GM21367 (cell line): Measurements from ENCODE around the gene TRIM27.
"Not testable (repeated sequence)": the region's sequence is repeated elsewhere in the genome, so short reads cannot be mapped to it uniquely, and the experiment has no call there.

Source experiments
- ATAC-seq: cut with Tn5 transposase; IDR thresholded peaks from one replicate; pipeline ENCODE4 v1.9.1; 2021; ENCODE audit not compliant: unreplicated experiment

Gene TRIM27, protein sequence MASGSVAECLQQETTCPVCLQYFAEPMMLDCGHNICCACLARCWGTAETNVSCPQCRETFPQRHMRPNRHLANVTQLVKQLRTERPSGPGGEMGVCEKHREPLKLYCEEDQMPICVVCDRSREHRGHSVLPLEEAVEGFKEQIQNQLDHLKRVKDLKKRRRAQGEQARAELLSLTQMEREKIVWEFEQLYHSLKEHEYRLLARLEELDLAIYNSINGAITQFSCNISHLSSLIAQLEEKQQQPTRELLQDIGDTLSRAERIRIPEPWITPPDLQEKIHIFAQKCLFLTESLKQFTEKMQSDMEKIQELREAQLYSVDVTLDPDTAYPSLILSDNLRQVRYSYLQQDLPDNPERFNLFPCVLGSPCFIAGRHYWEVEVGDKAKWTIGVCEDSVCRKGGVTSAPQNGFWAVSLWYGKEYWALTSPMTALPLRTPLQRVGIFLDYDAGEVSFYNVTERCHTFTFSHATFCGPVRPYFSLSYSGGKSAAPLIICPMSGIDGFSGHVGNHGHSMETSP

DNA sequence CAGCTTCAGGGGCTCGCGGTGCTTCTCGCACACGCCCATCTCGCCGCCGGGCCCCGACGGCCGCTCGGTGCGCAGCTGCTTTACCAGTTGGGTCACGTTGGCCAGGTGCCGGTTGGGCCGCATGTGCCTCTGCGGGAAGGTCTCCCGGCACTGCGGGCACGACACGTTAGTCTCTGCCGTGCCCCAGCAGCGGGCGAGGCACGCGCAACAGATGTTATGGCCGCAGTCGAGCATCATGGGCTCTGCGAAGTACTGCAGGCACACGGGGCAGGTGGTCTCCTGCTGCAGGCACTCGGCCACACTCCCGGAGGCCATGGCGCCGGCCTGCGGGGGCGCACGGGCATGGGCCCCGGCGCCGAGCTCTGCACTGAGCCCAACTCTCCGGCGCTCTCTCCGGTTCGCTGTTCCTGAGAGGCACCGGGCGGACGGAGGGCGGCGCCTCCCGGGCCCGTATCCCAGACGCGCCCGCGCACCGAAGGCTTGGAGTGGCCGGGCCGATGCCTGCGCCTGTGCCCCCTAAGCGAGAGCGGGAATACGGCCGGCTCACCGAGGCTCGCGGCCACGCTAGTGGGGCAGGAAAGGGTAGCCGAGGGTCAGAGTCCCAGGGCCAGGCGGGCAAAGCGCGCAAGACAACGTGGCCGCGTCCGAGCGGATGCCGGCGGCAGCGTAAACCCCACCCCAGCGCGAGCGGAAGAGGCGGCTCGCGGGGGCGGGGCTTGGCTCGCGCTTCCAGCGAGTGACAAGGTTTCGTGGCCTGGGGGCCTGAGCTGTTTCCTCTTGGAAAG, at the start of gene TRIM27:
TSS of gene TRIM27 (minus strand) at position 668 of the 785 bp plus-strand sequence. CDS start at position 315, 353 bp downstream.
- peak; percentile 76 for ATAC-seq

DNA sequence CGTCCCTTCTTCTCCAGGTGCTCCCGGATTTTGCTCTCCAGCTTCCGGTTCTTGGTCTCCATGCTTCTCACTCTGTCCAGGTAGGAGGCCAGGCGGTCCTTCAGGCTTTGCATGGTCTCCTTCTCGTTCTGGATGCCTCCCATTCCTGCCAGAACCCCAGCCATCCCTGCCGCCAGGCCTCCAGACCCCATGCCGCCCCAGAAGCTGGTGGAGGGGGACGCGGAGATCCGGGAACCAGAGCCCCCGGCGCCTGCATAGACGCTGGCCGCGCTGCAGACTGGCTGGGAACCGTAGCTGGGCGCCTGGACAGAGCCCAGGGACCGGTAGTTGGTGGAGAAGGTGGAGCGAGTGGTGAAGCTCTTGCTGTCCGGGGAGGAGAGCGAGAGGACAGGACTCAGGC, 46.3 kb upstream of the TRIM27 start:
- ATAC-seq = not testable (repeated sequence)

DNA sequence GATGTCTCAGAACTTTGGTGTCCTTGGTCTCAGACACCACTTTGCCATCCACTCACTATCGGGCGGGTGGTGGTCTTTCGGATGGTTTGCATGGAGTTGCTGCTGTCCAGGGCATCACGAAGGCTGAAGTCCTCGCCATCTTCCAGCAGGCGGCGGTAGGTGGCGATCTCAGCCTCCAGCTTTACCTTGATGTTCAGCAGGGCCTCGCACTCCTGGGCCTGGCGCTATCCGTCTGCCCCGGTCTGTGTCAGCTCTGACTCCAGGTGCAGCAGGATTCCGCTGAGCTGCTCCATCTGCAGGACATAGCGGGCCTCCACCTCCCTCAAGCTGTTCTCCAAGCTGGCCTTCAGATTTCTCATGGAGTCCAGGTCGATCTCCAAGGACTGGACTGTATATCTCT, 45.3 kb upstream of the TRIM27 start:
- no peak for ATAC-seq

DNA sequence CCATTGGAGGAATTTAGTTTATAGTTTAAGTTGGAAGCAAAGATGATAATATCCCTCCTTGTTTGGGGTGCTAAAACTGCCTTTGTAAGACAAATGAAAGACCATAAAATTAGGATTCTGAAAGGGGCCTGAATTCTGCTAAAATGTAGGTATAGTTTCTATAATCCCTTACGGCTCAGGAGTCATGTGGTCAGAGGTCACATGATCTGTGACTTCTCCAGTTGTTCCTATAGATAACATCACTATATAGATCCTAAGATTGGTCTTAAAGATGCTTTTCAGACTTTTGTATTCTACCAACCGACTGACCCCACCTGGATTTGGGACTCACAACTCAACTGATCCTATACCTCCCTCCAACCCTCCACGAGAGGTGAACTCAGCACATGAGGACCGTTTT, 44.7 kb upstream of the TRIM27 start:
- ATAC-seq = no peak

DNA sequence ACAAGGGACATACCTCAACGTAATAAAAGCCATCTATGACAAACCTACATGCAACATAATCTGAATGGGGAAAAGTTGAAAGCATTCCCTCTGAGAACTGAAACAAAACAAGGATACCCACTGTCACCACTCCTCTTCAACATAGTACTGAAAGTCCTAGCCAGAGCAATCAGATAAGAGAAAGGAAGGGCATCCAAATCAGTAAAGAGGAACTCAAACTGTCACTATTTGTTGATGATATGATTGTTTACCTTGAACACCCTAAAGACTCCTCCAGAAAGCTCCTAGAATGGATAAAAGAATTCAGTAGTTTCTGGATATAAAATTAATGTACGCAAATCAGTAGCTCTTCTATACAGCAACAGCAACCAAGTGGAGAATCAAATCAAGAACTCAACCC, 41.9 kb upstream of the TRIM27 start:
- ATAC-seq = no peak

- ATAC-seq = no peak
Measured at GRCh38 chr6:28960846-28961500, 37.2 kb upstream of the TRIM27 start.

DNA sequence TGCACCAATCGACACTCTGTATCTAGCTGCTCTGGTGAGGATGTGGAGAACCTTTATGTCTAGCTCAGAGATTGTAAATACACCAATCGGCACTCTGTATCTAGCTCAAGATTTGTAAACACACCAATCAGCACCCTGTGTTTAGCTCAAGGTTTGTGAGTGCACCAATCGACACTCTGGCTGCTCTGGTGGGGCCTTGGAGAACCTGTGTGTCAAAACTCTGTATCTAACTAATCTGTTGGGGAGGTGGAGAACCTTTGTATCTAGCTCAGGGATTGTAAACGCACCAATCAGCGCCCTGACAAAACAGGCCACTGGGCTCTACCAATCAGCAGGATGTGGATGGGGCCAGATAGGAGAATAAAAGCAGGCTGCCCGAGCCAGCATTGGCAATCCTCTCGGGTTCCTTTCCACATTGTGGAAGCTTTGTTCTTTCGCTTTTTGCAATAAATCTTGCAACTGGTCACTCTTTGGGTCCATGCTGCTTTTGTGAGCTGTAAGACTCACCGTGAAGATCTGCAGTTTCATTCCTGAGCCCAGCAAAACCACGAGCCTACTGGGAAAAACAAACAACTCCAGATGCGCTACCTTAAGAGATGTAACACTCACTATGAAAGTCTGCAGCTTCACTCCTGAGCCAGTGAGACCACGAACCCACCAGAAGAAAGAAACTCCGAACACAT, 34.9 kb upstream of the TRIM27 start:
- not testable (repeated sequence) for ATAC-seq

- ATAC-seq = not testable (repeated sequence)
Measured at GRCh38 chr6:28957795-28958314, 34.1 kb upstream of the TRIM27 start.

DNA sequence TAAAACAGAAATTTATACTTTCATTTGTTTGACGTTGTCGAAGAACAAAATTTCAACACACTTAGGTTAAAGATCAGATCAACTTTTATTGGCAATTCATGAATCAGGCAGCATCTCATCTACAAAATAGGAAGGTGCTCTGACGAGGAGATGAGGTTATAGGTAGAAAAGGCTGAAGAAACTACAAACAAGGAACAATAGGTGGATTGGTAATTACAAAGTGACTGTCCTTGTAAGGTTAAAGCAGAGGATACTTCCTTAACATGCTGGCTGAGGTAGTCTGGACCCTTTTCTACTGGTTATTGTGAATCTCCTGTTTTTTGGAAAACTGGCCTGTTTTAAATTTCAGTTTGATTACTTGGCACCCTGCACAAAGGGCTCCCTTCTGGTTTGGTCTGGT, 32.5 kb upstream of the TRIM27 start:
- ATAC-seq = no peak

- ATAC-seq = no peak
Measured at GRCh38 chr6:28953585-28954258, 29.9 kb upstream of the TRIM27 start.

DNA sequence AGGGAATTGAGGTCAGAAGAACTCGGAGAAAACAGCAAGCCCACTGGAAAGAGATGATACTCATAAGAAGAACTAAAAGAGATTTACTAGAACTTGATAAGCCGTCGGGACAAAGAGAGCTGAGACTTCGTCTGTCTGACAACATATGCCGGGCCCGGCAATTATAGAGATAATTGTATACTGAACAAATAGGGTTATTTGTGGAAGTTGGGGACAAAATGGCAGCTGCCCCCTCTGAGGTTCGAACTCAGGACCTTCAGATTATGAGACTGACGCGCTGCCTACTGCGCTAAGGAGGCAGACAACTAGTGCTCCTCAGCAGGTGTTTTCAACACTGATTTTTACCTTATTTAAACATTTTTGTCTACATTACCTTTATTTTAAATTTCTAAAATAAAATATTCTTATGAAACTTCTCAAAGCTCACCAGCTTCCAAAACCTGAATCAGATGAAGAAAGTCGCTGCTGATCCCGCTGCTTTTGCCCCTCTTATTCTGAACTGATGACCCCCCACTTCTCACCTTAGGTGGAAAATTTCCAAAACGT, 29.3 kb upstream of the TRIM27 start:
- no peak for ATAC-seq

GRCh38 chr6:28949656-28950195, 25.9 kb upstream of the TRIM27 start:
- not testable (repeated sequence) for ATAC-seq

- ATAC-seq = no peak
Measured at GRCh38 chr6:28948782-28949486, 25.1 kb upstream of the TRIM27 start.

DNA sequence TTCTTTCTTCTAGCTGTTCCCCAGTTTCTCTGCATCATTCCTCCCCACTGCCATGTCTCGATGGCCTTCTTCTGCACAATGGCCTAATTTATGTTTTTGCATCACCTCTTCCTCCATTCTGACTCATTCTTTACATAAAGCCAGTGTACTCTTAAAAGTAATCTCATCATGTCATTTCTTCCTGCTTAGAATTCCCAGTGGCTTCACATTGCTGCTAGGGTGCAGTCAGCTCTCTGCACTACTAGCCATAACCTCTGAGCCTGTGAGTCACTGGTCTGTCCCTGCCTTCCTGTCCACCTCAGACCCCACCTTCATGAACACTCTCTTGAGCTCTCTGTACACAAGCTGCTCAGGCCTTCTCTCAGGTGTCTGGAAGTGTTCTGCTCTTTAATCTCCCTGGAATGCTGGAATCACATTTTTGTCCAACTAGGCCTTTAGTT, 24.1 kb upstream of the TRIM27 start:
- no peak for ATAC-seq

- ATAC-seq = no peak
Measured at GRCh38 chr6:28947067-28947765, 23.4 kb upstream of the TRIM27 start.

DNA sequence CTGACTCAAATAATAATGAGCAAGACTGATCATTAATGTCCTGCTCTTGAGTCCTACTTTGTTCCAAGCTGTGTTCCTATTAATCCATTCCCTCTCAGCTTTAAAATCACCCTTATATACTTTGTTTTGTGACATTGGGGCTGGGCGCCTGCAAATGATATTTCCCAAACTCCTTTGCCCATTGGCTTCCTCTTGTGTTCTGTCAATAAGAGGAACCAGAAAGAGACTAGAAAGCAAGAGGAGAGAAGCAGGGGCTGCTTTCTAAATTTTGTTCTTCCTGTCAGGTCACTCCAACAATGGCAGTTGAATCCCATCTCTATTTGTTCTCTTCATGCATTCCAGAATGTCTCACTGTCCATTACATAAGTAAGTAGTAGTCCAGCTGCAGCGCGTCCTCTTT, 21.6 kb upstream of the TRIM27 start:
- ATAC-seq = no peak

DNA sequence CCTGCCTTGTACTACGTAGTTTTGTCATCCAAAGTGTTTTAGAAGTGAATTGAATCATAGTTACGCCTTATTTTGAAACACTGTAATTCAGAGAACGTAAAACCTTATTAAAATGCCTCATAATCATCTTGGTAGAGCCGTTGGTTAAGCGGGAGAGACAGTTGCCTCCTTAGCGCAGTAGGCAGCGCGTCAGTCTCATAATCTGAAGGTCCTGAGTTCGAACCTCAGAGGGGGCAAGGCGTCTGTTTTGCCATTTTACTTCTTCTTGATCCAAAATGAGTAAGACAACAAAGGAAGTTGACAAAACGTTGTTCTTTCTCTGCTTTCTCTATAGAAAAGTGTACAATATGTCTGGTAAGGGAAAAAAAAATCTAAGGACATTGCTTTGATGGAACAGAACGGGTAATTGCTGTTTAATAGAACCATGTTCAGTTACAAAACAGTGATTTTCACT, 20.7 kb upstream of the TRIM27 start:
- no peak for ATAC-seq
